Measurements from ENCODE around the gene NFASC. TPM values are rescaled to one million over a fixed set of nuclear protein-coding genes. Genes with fewer than 3 reads are reported as not detected.

NFASC gene
- total RNA-seq, 2 donors from 2014 or later, result 27.7 to 45.9 TPM

DNA sequence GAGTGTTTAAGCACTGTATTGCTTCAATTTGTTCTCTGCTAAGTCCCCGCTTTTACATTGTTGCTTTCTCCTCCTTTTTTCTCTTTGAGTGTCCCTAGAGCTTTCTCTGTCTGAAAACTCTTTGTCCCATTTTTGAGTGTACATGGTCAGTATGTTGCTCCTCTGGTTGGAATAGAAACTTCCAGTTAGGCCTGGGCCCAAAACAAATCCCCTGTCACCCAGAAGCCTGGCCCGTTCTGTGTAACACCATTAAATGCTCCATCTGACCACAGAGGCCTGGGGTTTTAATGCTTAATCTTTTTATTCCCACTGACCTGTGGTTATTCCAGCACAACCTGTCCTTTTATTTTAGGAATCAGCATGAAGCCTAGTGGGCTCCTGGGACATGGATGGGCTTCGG, 28.3 kb upstream of the NFASC start:
- no peak overlapping the region for H3K27ac Mint-ChIP-seq
- 95 to 100% methylated on average over 1 to 3 of the region's 3 CpGs for WGBS, 2 experiments (ENCODE audit: insufficient coverage in 1 of 2, insufficient read length in 1 of 2)

DNA sequence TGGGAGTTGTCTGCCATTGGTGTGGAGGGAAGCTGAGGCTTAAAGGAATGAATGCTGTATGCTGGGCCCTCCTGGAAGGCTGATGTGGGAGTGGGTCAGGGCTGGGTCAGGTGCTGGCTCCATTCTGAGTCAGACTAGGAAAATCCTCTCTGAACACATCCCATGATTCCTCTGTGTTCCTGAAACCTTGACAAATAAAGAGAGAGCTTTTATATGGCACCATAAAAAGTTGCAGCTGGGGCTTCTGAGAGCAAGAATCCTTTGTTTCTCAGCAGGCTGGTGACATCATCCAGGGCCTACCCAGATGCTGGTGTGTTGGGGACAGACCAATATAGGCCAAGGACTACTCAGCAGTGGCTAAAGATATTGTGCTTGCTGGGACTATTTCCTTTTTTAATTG, 27.8 kb upstream of the NFASC start:
- H3K27me3 Mint-ChIP-seq (ENCODE audit: insufficient read depth), result no peaks in the 10 kb centered on the region
- Histone ChIP-seq H3K4me3 (ENCODE audit: low read length) (no peak overlapping the region), H3K27ac (ENCODE audit: low read depth, low read length) (no peak overlapping the region), H3K36me3 (ENCODE audit: control insufficient read depth, insufficient read depth, low read length) (no peaks in the 10 kb centered on the region), H3K4me1 (ENCODE audit: control insufficient read depth, insufficient read depth, low read length) (peaks cover 7% of the 10 kb centered on the region), H3K9me3 (ENCODE audit: control insufficient read depth, low read length) (no peaks in the 10 kb centered on the region), H3K9ac (ENCODE audit: extremely low read depth, low read length, poor library complexity, severe bottlenecking) (no peak overlapping the region), H3K27me3 (ENCODE audit: control insufficient read depth, insufficient read depth, low read length, poor library complexity, severe bottlenecking) (no peaks in the 10 kb centered on the region)
- DNase-seq, result no peak
- H3K4me3 Mint-ChIP-seq, result no peak overlapping the region
- no peak overlapping the region for H3K27ac Mint-ChIP-seq
- TF ChIP-seq, protein P1, sequence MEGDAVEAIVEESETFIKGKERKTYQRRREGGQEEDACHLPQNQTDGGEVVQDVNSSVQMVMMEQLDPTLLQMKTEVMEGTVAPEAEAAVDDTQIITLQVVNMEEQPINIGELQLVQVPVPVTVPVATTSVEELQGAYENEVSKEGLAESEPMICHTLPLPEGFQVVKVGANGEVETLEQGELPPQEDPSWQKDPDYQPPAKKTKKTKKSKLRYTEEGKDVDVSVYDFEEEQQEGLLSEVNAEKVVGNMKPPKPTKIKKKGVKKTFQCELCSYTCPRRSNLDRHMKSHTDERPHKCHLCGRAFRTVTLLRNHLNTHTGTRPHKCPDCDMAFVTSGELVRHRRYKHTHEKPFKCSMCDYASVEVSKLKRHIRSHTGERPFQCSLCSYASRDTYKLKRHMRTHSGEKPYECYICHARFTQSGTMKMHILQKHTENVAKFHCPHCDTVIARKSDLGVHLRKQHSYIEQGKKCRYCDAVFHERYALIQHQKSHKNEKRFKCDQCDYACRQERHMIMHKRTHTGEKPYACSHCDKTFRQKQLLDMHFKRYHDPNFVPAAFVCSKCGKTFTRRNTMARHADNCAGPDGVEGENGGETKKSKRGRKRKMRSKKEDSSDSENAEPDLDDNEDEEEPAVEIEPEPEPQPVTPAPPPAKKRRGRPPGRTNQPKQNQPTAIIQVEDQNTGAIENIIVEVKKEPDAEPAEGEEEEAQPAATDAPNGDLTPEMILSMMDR (conservative IDR thresholded peaks at IDR 0.05), result no peak
- H3K4me1 Mint-ChIP-seq, result peaks cover 27% of the 10 kb centered on the region
- no peaks in the 10 kb centered on the region for H3K36me3 Mint-ChIP-seq (ENCODE audit: low read depth)
- H3K9me3 Mint-ChIP-seq, result no peaks in the 10 kb centered on the region

More for the DNA sequence above, 28.3 kb upstream of the NFASC start:
- no peaks in the 10 kb centered on the region for H3K27me3 Mint-ChIP-seq (ENCODE audit: insufficient read depth)
- peaks cover 7% of the 10 kb centered on the region for H3K4me1 ChIP-seq (ENCODE audit: control insufficient read depth, insufficient read depth, low read length)
- H3K9me3 ChIP-seq (ENCODE audit: control insufficient read depth, low read length), result no peaks in the 10 kb centered on the region
- no peak overlapping the region for H3K9ac ChIP-seq (ENCODE audit: extremely low read depth, low read length, poor library complexity, severe bottlenecking)
- TF ChIP-seq, protein P1 (conservative IDR thresholded peaks at IDR 0.05), result no peak
- peaks cover 27% of the 10 kb centered on the region for H3K4me1 Mint-ChIP-seq
- no peak overlapping the region for H3K27ac ChIP-seq (ENCODE audit: low read depth, low read length)
- DNase-seq, result no peak
- H3K36me3 Mint-ChIP-seq (ENCODE audit: low read depth), result no peaks in the 10 kb centered on the region
- no peaks in the 10 kb centered on the region for H3K27me3 ChIP-seq (ENCODE audit: control insufficient read depth, insufficient read depth, low read length, poor library complexity, severe bottlenecking)
- no peak overlapping the region for H3K4me3 Mint-ChIP-seq
- H3K36me3 ChIP-seq (ENCODE audit: control insufficient read depth, insufficient read depth, low read length), result no peaks in the 10 kb centered on the region
- H3K4me3 ChIP-seq (ENCODE audit: low read length), result no peak overlapping the region
- no peaks in the 10 kb centered on the region for H3K9me3 Mint-ChIP-seq

DNA sequence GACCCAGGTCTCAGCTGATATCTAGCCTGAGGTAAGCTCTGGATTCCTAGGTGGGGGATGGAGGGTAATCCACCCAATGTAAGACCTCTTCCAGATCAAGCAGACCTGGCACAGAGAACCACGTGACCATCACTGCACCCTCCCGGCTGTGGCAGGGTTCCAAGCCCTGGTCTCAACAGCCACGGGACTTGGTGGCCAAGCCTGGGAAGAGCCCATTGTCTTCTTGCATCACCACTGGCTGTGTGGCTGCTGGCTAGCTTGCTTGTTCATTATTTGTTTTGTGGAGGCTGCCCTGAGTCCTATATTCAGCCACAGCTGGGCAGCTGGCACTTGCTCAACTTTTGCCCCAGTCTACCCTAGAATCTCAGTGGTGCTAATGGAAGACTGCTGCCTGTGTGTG, 24.1 kb upstream of the NFASC start:
- H3K27ac Mint-ChIP-seq, result no peak overlapping the region
- no peaks in the 10 kb centered on the region for H3K27me3 ChIP-seq (ENCODE audit: control insufficient read depth, insufficient read depth, low read length, poor library complexity, severe bottlenecking)

More for the DNA sequence above, 24.1 kb upstream of the NFASC start:
- H3K9me3 Mint-ChIP-seq, result no peaks in the 10 kb centered on the region
- WGBS, 2 experiments (ENCODE audit: insufficient coverage in 1 of 2, insufficient read length in 1 of 2), result 78 to 91% methylated on average over 3 of the region's 3 CpGs
- no peaks in the 10 kb centered on the region for H3K36me3 Mint-ChIP-seq (ENCODE audit: low read depth)
- peaks cover 21% of the 10 kb centered on the region for H3K4me1 Mint-ChIP-seq
- no peak overlapping the region for H3K4me3 Mint-ChIP-seq
- no peaks in the 10 kb centered on the region for H3K27me3 Mint-ChIP-seq (ENCODE audit: insufficient read depth)
- Histone ChIP-seq H3K4me3 (ENCODE audit: low read length) (no peak overlapping the region), H3K9ac (ENCODE audit: extremely low read depth, low read length, poor library complexity, severe bottlenecking) (no peak overlapping the region), H3K9me3 (ENCODE audit: control insufficient read depth, low read length) (no peaks in the 10 kb centered on the region), H3K36me3 (ENCODE audit: control insufficient read depth, insufficient read depth, low read length) (no peaks in the 10 kb centered on the region), H3K4me1 (ENCODE audit: control insufficient read depth, insufficient read depth, low read length) (peaks cover 7% of the 10 kb centered on the region), H3K27ac (ENCODE audit: low read depth, low read length) (no peak overlapping the region)
- DNase-seq, result no peak
- TF ChIP-seq, protein P1 (conservative IDR thresholded peaks at IDR 0.05), result no peak
